Heart left ventricle (tissue), 13 donors: ENCODE results near the gene PLEKHA1.

Experiments
- POLR2A ChIP-seq, 2 donors: fragments of 450-650 bp; IDR thresholded peaks; one replicate each; pipeline ENCODE4 v1.6.1; 2017; ENCODE audit warnings: antibody characterized with exemption in 2 of 2, mild to moderate bottlenecking in 2 of 2, moderate library complexity in 2 of 2
- TF ChIP-seq, protein P1 (sequence below), 12 donors: fragments of 200-600 bp; sonication (generic) in 4 of 12; IDR thresholded peaks; one replicate each; pipeline versions ENCODE4 v1.5.0 to v1.8.0; 2018 to 2022; ENCODE audit warnings: antibody characterized with exemption in 12 of 12, mild to moderate bottlenecking in 5 of 12
- donor health status: ischemic (EF 13 %, LVEDD 7.1; RV severe dilation, severe dysfunction).
- donor health status: DM: no; HTN: yes; CAD: no.
- donor health status: DM: no; HTN: no; CAD: no.
- donor health status: ischemic (EF 25% LVEDD 6.9; RV normal size, moderate dysfunction).
- donor health status: ischemic (EF 25% LVEDD 5.7; RV mildly dilated, moderate dysfunction).
- donor health status: ischemic (EF 35%, LVEDD 5.7; RV mildly dilated, moderate dysfunction).
- donor health status: nonischemic (EF 11% LVEDD 7.7; RV severe dilation, severe dysfunction).
- donor health status: DM: yes; HTN: yes; CAD: no.
- donor health status: PGD.
- donor health status: ischemic (EF 29% LVEDD 5.4; RV normal size, mild dysfunction).
- donor health status: nonischemic (EF 23%, LVEDD 6.1; RV moderate dilation, normal function).

- TF ChIP-seq POLR2A (IDR thresholded peaks at IDR 0.05), result no peak
- TF ChIP-seq, protein P1, sequence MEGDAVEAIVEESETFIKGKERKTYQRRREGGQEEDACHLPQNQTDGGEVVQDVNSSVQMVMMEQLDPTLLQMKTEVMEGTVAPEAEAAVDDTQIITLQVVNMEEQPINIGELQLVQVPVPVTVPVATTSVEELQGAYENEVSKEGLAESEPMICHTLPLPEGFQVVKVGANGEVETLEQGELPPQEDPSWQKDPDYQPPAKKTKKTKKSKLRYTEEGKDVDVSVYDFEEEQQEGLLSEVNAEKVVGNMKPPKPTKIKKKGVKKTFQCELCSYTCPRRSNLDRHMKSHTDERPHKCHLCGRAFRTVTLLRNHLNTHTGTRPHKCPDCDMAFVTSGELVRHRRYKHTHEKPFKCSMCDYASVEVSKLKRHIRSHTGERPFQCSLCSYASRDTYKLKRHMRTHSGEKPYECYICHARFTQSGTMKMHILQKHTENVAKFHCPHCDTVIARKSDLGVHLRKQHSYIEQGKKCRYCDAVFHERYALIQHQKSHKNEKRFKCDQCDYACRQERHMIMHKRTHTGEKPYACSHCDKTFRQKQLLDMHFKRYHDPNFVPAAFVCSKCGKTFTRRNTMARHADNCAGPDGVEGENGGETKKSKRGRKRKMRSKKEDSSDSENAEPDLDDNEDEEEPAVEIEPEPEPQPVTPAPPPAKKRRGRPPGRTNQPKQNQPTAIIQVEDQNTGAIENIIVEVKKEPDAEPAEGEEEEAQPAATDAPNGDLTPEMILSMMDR (IDR thresholded peaks at IDR 0.05), result no peak
These were observed 43.2 kb downstream of the PLEKHA1 start for GRCh38 chr10:122417667-122418066.
